IMR-90 (cell line): Measurements from ENCODE around the gene PRKCE. TPM values are rescaled to one million over a fixed set of nuclear protein-coding genes. Genes with fewer than 3 reads are reported as not detected.
A peak's percentile ranks its signal among the peaks of the same experiment; 100 is the strongest.

Experiments
- ATAC-seq: fragments of 200-7000 bp; cut with Tn5 transposase; 2 replicates; pipeline ENCODE4 v1.9.1; 2020; ENCODE audit warnings: low read depth, mild to moderate bottlenecking, moderate library complexity
- BruUV-seq: library from RNA; stranded (reverse); fragments of 400-500 nt; replicated peaks from 2 replicates; lab custom pipeline; 2021; lab: Mats Ljungman, UMichigan
- CTCF ChIA-PET: fragments of 300-600 bp; formaldehyde crosslinking; extraction: SDS; loops from one replicate; lab custom pipeline; 2021; ENCODE audit warnings: antibody characterized with exemption; lab: Yijun Ruan, JAX
- POLR2A ChIA-PET: fragments of 300-600 bp; sonication (Branson Sonifier 250); formaldehyde crosslinking; loops from one replicate; lab custom pipeline; 2022; ENCODE audit warnings: antibody characterized with exemption; ENCODE audit not compliant: unreplicated experiment; lab: Charles Lee
- DNase-seq: peaks from one replicate; pipeline ENCODE4 v3.0.0; 2013
- H2AFZ ChIP-seq: replicated peaks from 2 replicates; pipeline ENCODE3; 2013; ENCODE audit warnings: low read length, mild to moderate bottlenecking; ENCODE audit not compliant: poor library complexity
- H2AK5ac ChIP-seq: 2 replicates; pipeline ENCODE4 v1.6.1; 2013; ENCODE audit warnings: low read depth, low read length, inconsistent platforms
- H2AK9ac ChIP-seq: replicated peaks from 2 replicates; pipeline ENCODE3; 2013; ENCODE audit warnings: mild to moderate bottlenecking, low read depth, low read length, moderate library complexity; ENCODE audit not compliant: poor library complexity
- H2BK120ac ChIP-seq: 2 replicates; pipeline ENCODE4 v1.6.1; 2013; ENCODE audit warnings: low read depth, low read length, inconsistent platforms
- H2BK15ac ChIP-seq: 3 replicates; pipeline ENCODE4 v1.6.1; 2013; ENCODE audit warnings: low read depth, low read length, inconsistent platforms
- H2BK20ac ChIP-seq: 2 replicates; pipeline ENCODE4 v1.6.1; 2013; ENCODE audit warnings: low read depth, mild to moderate bottlenecking, inconsistent platforms, low read length, moderate library complexity
- H2BK5ac ChIP-seq: 2 replicates; pipeline ENCODE4 v1.6.1; 2013; ENCODE audit warnings: mild to moderate bottlenecking, low read depth, low read length, inconsistent platforms; ENCODE audit not compliant: poor library complexity, severe bottlenecking
- H3K14ac ChIP-seq: replicated peaks from 2 replicates; pipeline ENCODE4 v1.6.1; 2013; ENCODE audit warnings: low read depth, low read length, inconsistent platforms
- H3K18ac ChIP-seq: 2 replicates; pipeline ENCODE4 v1.6.1; 2013; ENCODE audit warnings: low read depth, low read length, control low read depth
- H3K23ac ChIP-seq: 2 replicates; pipeline ENCODE4 v1.6.1; 2013; ENCODE audit warnings: low read depth, low read length, inconsistent platforms
- H3K27ac ChIP-seq: 2 replicates; pipeline ENCODE4 v1.5.1; 2013; ENCODE audit warnings: mild to moderate bottlenecking, control low read depth, low read length; ENCODE audit not compliant: insufficient read depth
- H3K27me3 ChIP-seq: 2 replicates; pipeline ENCODE4 v1.6.1; 2013; ENCODE audit warnings: low read length; ENCODE audit not compliant: control insufficient read depth, insufficient read depth
- H3K36me3 ChIP-seq: 2 replicates; pipeline ENCODE4 v1.6.1; 2013; ENCODE audit warnings: low read length, mixed read lengths; ENCODE audit not compliant: control insufficient read depth, insufficient read depth
- H3K4ac ChIP-seq: 2 replicates; pipeline ENCODE4 v1.6.1; 2013; ENCODE audit warnings: low read depth, low read length, inconsistent platforms
- H3K4me1 ChIP-seq: 2 replicates; pipeline ENCODE4 v1.6.1; 2013; ENCODE audit warnings: low read length, mixed read lengths; ENCODE audit not compliant: control insufficient read depth, insufficient read depth
- H3K4me2 ChIP-seq: 2 replicates; pipeline ENCODE4 v1.6.1; 2013; ENCODE audit warnings: low read depth, mild to moderate bottlenecking, control low read depth, low read length, moderate library complexity
- H3K4me3 ChIP-seq: 2 replicates; pipeline ENCODE4 v1.5.1; 2013; ENCODE audit warnings: low read depth, mild to moderate bottlenecking, control low read depth, low read length, moderate library complexity; ENCODE audit not compliant: insufficient read depth
- H3K56ac ChIP-seq: 2 replicates; pipeline ENCODE4 v1.6.1; 2013; ENCODE audit warnings: low read length, inconsistent platforms; ENCODE audit not compliant: insufficient read depth; ENCODE audit errors: extremely low read depth
- H3K79me1 ChIP-seq, 2 experiments: 2 replicates each; pipeline ENCODE4 v1.6.1; 2013; ENCODE audit warnings: low read length in 2 of 2, inconsistent platforms in 1 of 2, low read depth in 1 of 2
- H3K9ac ChIP-seq: 2 replicates; pipeline ENCODE4 v1.6.1; 2013; ENCODE audit warnings: low read depth, low read length, control low read depth
- H3K9me1 ChIP-seq: 2 replicates; pipeline ENCODE4 v1.6.1; 2013; ENCODE audit warnings: low read length, inconsistent platforms; ENCODE audit not compliant: insufficient read depth
- H3K9me3 ChIP-seq: 2 replicates; pipeline ENCODE4 v1.6.1; 2013; ENCODE audit warnings: low read length; ENCODE audit not compliant: control insufficient read depth, insufficient read depth
- H4K20me1 ChIP-seq: 2 replicates; pipeline ENCODE4 v1.6.1; 2013; ENCODE audit warnings: low read length, inconsistent platforms; ENCODE audit not compliant: insufficient read depth
- H4K5ac ChIP-seq: 2 replicates; pipeline ENCODE4 v1.6.1; 2013; ENCODE audit warnings: mild to moderate bottlenecking, low read depth, low read length, control low read depth
- H4K8ac ChIP-seq, 2 experiments: 2 replicates each; pipeline ENCODE4 v1.6.1; 2013; ENCODE audit warnings: low read depth in 2 of 2, low read length in 2 of 2, control low read depth in 1 of 2, inconsistent platforms in 1 of 2
- H4K91ac ChIP-seq: 2 replicates; pipeline ENCODE4 v1.6.1; 2013; ENCODE audit warnings: low read depth, low read length, inconsistent platforms; ENCODE audit not compliant: insufficient read depth
- FOS ChIP-seq: fragments of 150-350 bp; IDR thresholded peaks from 2 replicates; pipeline ENCODE4 v1.6.1; 2016; ENCODE audit warnings: low read depth, low read length
- NFE2L2 ChIP-seq: fragments of 150-350 bp; IDR thresholded peaks from 2 replicates; pipeline ENCODE4 v1.6.1; 2016; ENCODE audit warnings: low read depth, mild to moderate bottlenecking, low read length
- POLR2A ChIP-seq: IDR thresholded peaks from 2 replicates; pipeline ENCODE4 v1.6.1; 2012; ENCODE audit warnings: mild to moderate bottlenecking, low read depth, low read length
- RAD21 ChIP-seq: IDR thresholded peaks from 2 replicates; pipeline ENCODE4 v1.6.1; 2012; ENCODE audit warnings: low read length, improper control_type of control experiment
- SMC3 ChIP-seq: fragments of 150-350 bp; IDR thresholded peaks from 2 replicates; pipeline ENCODE4 v1.6.1; 2016; ENCODE audit warnings: low read depth, mild to moderate bottlenecking, antibody characterized with exemption, low read length, moderate library complexity
- WGBS, 2 experiments: methylation state at CpG; one replicate each; pipeline versions ENCODE4 v1.1.5 to v1.1.7; 2013; ENCODE audit warnings: missing lambda C conversion rate in 2 of 2; ENCODE audit not compliant: insufficient read length in 1 of 2; ENCODE audit errors: extremely low coverage in 2 of 2; 5-methylcytosine and 5-hydroxymethylcytosine counted together
- dilution Hi-C: fragments of 300-500 bp; cut with HindIII; formaldehyde crosslinking; loops from one replicate; pipeline ENCODE4 v1.14.3; 2018; ENCODE audit warnings: low sequenced_read_pairs; ENCODE audit not compliant: unreplicated experiment
- in situ Hi-C: fragments of 300-500 bp; cut with MboI; formaldehyde crosslinking; loops from 3 replicates; pipeline ENCODE4 v1.14.3; 2019; ENCODE audit warnings: low sequenced_read_pairs, inconsistent platforms, mixed read lengths
- intact Hi-C: fragments of 100-400 bp; cut with micrococcal nuclease; formaldehyde crosslinking; loops from 2 replicates; pipeline ENCODE4 v1.10.0; 2022
- polyA plus RNA-seq, 3 experiments: library from polyadenylated mRNA; depleted of rRNA; stranded (reverse); fragments of >200 nt; gene quantifications; 2 replicates each; pipeline ENCODE4 v1.2.3, GENCODE V29; 2012; ENCODE audit warnings: low replicate concordance in 1 of 3
- total RNA-seq: library from RNA; depleted of rRNA; stranded (reverse); fragments of >200 nt; gene quantifications from 2 replicates; pipeline ENCODE4 v1.2.3, GENCODE V29; 2012
- TF ChIP-seq, protein P1 (sequence below): fragments of 150-350 bp; IDR thresholded peaks from 2 replicates; pipeline ENCODE4 v1.6.1; 2016; ENCODE audit warnings: low read depth, mild to moderate bottlenecking, low read length, moderate library complexity, borderline replicate concordance
- TF ChIP-seq, protein P2 (sequence below): conservative IDR thresholded peaks from 2 replicates; pipeline ENCODE4 v1.5.1; 2012; ENCODE audit warnings: mild to moderate bottlenecking, low read depth, low read length, improper control_type of control experiment

Gene PRKCE
- total and polyA plus RNA-seq, 2 of the 4 experiments (the other 2 are of a cell fraction) = 8.1 to 32.4 TPM

DNA sequence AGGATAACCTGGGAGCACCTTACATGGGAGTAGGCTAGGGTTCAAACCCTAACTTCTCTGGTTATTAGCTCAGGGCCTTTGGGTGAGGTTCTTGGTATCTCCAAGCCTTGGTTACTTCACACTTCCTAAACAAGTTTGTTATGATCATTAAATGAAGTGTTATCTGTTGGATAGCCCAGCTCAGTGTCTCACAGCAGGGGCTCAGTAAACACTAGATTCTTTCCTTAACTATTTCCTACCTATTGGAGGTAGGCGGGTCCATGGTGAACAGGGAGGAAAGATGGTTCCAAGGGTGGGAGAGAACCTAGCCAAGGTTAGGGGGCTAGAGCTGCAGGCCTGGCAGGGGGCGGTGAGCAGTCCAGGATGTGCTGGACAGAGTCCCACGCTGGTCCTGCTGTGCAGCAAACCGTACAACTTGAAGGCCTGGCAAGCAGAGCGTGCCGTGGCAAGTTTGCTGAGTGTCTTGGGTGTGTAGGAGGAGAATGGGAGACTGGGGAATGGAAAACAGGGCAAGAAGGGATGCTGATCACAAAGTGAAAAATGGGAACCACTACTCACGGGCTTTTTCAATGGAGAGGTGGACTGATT, 259.1 kb downstream of the PRKCE start:
- Histone ChIP-seq H3K56ac (no peak overlapping the region), H2AFZ (no peak overlapping the region), H3K4me1 (no peaks in the 10 kb centered on the region), H4K20me1 (peaks cover 3% of the 10 kb centered on the region; the same call in 1 of the 2 replicates), H3K4me2 (no peak overlapping the region), H3K9me3 (no peaks in the 10 kb centered on the region), H2BK15ac (no peak overlapping the region), H2BK5ac (no peak overlapping the region), H2BK20ac (no peak overlapping the region), H3K18ac (no peak overlapping the region), H3K4ac (no peak overlapping the region), H2AK9ac (peak overlapping the region; percentile 13), H3K27ac (no peak overlapping the region), H3K36me3 (no peaks in the 10 kb centered on the region), H4K91ac (no peak overlapping the region), H2AK5ac (no peak overlapping the region), H3K9me1 (no peaks in the 10 kb centered on the region), H2BK120ac (no peak overlapping the region), H3K4me3 (no peak overlapping the region), H4K8ac (no peak overlapping the region), H3K23ac (no peak overlapping the region), H3K14ac (no peak overlapping the region), H3K9ac (no peak overlapping the region), H3K79me1 (peaks cover 0 to 2% of the 10 kb centered on the region in 2 experiments; a peak in 1 of 4 replicates), H4K5ac (no peak overlapping the region), H3K27me3 (no peaks in the 10 kb centered on the region)
- TF ChIP-seq POLR2A = no peak
- TF ChIP-seq, protein P1, sequence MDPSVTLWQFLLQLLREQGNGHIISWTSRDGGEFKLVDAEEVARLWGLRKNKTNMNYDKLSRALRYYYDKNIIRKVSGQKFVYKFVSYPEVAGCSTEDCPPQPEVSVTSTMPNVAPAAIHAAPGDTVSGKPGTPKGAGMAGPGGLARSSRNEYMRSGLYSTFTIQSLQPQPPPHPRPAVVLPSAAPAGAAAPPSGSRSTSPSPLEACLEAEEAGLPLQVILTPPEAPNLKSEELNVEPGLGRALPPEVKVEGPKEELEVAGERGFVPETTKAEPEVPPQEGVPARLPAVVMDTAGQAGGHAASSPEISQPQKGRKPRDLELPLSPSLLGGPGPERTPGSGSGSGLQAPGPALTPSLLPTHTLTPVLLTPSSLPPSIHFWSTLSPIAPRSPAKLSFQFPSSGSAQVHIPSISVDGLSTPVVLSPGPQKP = no peak
- no peak for TF ChIP-seq NFE2L2
- TF ChIP-seq, protein P2, sequence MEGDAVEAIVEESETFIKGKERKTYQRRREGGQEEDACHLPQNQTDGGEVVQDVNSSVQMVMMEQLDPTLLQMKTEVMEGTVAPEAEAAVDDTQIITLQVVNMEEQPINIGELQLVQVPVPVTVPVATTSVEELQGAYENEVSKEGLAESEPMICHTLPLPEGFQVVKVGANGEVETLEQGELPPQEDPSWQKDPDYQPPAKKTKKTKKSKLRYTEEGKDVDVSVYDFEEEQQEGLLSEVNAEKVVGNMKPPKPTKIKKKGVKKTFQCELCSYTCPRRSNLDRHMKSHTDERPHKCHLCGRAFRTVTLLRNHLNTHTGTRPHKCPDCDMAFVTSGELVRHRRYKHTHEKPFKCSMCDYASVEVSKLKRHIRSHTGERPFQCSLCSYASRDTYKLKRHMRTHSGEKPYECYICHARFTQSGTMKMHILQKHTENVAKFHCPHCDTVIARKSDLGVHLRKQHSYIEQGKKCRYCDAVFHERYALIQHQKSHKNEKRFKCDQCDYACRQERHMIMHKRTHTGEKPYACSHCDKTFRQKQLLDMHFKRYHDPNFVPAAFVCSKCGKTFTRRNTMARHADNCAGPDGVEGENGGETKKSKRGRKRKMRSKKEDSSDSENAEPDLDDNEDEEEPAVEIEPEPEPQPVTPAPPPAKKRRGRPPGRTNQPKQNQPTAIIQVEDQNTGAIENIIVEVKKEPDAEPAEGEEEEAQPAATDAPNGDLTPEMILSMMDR = no peak
- TF ChIP-seq SMC3 = no peak
- TF ChIP-seq RAD21 = no peak
- TF ChIP-seq FOS = no peak
- dilution Hi-C loops = no loop called here
- CTCF ChIA-PET = interaction anchor here (0.6 kb wide), 1 partner anchor 249 kb away, joined by 4 read pairs; no protein-coding TSS in a partner anchor
- DNase-seq (no peak), ATAC-seq (no peak)
- no TSS peak for BruUV-seq
- in situ Hi-C loops = no loop called here
- intact Hi-C loops = no loop called here
- WGBS, 2 experiments = 83% methylated on average over 5 of the region's 7 CpGs; no CpG with 5 or more reads in 1 of the 2 experiments
- POLR2A ChIA-PET = no interaction called here
